T-helper 2 cell treated with Interferon-gamma antibody and Interleukin-4, amounts not matched to agents 5 μg/mL and 100 μg/mL, for 36 hours (primary cell): ENCODE measurements around the gene SFR1.

Experiments used
- DNase-seq: peaks from one replicate; pipeline ENCODE4 v3.0.0; 2021; ENCODE audit warnings: low spot score
- H3K27ac Mint-ChIP-seq: one replicate; pipeline ENCODE4 v1.8.0; 2021; ENCODE audit warnings: mild to moderate bottlenecking, mixed read lengths
- H3K27me3 Mint-ChIP-seq: one replicate; pipeline ENCODE4 v1.8.0; 2021; ENCODE audit warnings: low read depth, mixed read lengths
- H3K36me3 Mint-ChIP-seq: one replicate; pipeline ENCODE4 v1.8.0; 2021; ENCODE audit warnings: low read depth, mixed read lengths
- H3K4me1 Mint-ChIP-seq: one replicate; pipeline ENCODE4 v1.8.0; 2021; ENCODE audit warnings: low read depth, mixed read lengths
- H3K4me3 Mint-ChIP-seq: one replicate; pipeline ENCODE4 v1.8.0; 2022; ENCODE audit warnings: mild to moderate bottlenecking, moderate library complexity, mixed read lengths
- H3K9me3 Mint-ChIP-seq: one replicate; pipeline ENCODE4 v1.8.0; 2021; ENCODE audit warnings: mixed read lengths

SFR1 gene

DNA sequence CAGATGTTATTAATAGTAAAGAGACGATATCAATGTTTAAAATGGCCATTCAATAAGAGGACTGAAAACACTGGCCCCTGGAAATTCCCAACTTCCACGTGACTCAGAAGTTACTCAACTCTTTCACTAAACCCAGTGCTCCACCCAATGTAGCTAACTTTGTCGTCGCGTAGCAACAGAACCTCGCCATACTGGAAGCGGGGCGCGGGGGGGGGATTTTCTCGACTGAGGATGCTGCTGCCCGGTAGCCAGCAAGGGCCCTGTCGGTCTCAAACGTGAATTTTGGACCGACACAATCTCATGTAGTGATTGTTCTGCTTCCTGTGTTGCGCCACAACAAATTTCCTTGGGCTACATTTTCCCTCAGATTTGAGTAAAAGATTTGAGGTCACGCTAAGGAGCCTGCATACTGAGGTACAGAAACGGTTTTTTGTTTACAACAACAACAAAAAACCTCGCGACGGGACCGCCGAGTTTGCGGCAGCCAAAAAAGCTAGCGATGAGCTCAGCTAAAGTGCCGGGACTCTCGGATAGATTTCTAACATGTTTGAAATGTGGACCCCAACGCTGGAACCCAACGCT lies 977 bp upstream of the SFR1 start:
- Mint-ChIP-seq H3K36me3 (peaks cover 11% of the 10 kb centered on the region), H3K27ac (peak overlapping the region; percentile 97), H3K4me1 (peaks cover 34% of the 10 kb centered on the region), H3K9me3 (no peaks in the 10 kb centered on the region), H3K4me3 (peak overlapping the region; percentile 86), H3K27me3 (peaks cover 12% of the 10 kb centered on the region)
- peak; percentile 86 for DNase-seq

DNA sequence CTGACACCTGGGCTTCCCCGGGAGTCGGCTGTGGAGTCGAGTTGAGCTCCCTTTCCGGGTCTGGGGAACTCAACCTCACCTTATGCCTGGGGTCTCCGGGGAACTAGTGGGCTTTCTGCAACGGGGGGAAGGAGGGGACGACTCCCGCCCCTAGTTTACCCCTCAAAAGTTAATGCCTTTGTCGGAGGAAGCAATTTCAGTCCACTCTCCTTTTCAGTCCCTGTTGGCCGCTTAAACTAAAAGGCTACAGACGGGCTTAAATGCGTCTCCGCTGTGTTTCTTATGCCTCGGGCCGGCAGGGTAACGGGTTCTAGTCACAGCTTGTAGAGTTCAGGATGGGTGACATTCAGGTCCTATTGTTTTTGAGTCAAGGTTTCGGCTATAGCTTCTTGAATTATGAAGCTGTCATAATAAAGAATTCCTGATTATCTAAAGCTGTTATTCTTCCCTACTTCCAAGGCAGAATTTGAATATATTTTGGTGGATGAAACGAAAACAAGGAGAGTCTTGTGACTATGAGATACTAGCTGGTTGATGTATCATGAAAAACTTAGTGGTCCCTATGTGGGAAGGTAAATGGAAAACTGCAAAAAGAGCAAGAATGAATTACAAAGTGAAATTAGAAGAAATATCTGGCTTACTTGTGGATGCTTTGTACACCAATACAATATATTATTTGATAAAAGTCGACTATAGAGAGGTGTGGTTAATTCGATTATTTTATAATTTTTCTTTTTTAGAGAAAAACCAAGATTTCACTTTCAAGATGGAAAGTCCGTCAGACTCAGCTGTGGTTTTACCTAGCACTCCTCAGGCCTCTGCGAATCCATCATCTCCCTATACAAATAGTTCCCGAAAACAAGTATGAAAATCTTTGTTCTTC lies 495 bp downstream of the SFR1 start:
- no peak for DNase-seq
- Mint-ChIP-seq H3K27ac (peak overlapping the region; percentile 97), H3K9me3 (no peaks in the 10 kb centered on the region), H3K36me3 (peaks cover 14% of the 10 kb centered on the region), H3K27me3 (peaks cover 6% of the 10 kb centered on the region), H3K4me3 (peak overlapping the region; percentile 86), H3K4me1 (peaks cover 34% of the 10 kb centered on the region)

DNA sequence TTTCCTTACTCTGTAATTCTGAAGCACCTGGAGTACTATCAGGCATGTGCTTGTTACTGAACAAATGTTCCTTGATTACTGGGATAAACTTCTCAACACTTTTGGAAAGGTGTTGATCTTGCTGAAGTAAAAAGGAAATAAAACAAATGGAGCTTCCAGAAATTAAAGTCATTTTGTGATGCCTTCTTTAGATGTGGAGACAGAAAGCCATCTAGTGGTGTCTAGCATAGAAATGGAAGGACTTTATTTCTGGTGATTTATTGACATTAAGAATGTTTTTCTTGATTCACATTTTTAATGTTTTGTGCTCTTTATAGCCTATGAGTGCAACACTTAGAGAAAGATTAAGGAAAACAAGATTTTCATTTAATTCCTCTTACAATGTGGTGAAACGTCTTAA lies 1.4 kb downstream of the SFR1 start:
- H3K4me3 Mint-ChIP-seq = peak overlapping the region; percentile 86
- H3K4me1 Mint-ChIP-seq = peaks cover 34% of the 10 kb centered on the region
- H3K36me3 Mint-ChIP-seq = peaks cover 14% of the 10 kb centered on the region
- H3K27me3 Mint-ChIP-seq = no peaks in the 10 kb centered on the region
- no peaks in the 10 kb centered on the region for H3K9me3 Mint-ChIP-seq
- DNase-seq = no peak
- peak overlapping the region; percentile 51 for H3K27ac Mint-ChIP-seq

DNA sequence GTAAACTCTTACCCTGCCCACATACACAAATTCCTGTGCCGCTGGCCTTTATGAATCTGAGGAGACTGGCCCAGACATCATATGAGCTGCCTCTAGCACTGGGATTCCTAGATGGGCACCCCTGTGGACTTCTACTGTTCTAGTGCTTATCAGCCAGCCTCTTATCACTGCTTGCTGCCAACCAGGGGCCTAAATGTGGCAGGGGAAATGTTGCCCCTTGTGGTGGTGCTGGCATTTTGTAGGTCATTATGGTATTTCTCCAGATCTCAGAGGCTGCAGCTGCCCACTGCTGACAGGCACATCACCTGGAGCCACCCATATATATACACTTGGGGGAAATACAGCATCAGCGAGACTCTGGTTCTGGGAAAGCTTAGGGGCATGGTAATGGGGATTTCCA lies 5.4 kb downstream of the SFR1 start:
- DNase-seq = no peak
- H3K27me3 Mint-ChIP-seq = peaks cover 1% of the 10 kb centered on the region
- H3K4me1 Mint-ChIP-seq = peaks cover 17% of the 10 kb centered on the region
- no peaks in the 10 kb centered on the region for H3K9me3 Mint-ChIP-seq
- peaks cover 14% of the 10 kb centered on the region for H3K36me3 Mint-ChIP-seq
- no peak overlapping the region for H3K27ac Mint-ChIP-seq
- H3K4me3 Mint-ChIP-seq = no peak overlapping the region

DNA sequence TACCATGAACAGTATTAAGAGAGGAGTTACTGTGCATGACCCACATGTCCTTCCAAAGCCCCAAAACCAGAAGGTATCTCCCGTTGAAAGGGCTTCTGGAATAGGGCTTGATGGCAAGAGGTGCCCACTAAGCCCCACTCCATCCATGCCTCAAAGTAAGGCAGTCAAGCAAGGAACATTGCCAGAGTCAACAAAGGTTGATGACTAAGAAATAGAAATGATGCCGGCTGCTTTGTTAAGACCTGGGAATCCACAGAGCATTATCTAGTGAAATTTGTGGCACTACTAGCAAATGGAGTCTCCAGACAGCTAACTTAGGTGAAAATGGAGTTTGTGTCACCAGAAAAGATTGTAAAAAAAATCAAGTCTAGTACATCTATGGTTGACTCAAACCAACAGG lies 6.2 kb downstream of the SFR1 start:
- H3K9me3 Mint-ChIP-seq = no peaks in the 10 kb centered on the region
- peaks cover 11% of the 10 kb centered on the region for H3K4me1 Mint-ChIP-seq
- DNase-seq = no peak
- H3K27ac Mint-ChIP-seq = no peak overlapping the region
- H3K4me3 Mint-ChIP-seq = no peak overlapping the region
- H3K27me3 Mint-ChIP-seq = peaks cover 9% of the 10 kb centered on the region
- H3K36me3 Mint-ChIP-seq = peaks cover 14% of the 10 kb centered on the region

DNA sequence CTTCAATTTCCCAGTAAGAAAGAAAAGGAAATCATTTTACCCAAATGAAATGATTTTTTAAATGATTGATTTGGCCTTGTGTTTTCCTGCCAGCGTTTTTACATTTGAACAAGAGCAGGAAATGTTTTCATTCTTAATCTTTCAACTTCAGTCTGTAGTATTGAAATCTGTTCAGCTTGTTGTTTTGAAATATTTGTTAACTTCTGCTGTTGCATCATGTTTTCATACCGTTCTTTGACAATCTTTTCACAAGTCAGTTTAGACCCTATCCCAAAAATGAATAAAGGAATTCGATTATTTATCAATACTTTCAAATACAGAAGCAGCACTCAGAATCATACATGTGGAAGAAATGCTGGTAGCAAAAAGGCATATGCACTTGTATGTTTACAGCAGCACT lies 8.1 kb downstream of the SFR1 start:
- no peak overlapping the region for H3K4me3 Mint-ChIP-seq
- peaks cover 24% of the 10 kb centered on the region for H3K27me3 Mint-ChIP-seq
- no peak overlapping the region for H3K27ac Mint-ChIP-seq
- DNase-seq = no peak
- H3K4me1 Mint-ChIP-seq = peaks cover 2% of the 10 kb centered on the region
- H3K36me3 Mint-ChIP-seq = peaks cover 8% of the 10 kb centered on the region
- no peaks in the 10 kb centered on the region for H3K9me3 Mint-ChIP-seq

DNA sequence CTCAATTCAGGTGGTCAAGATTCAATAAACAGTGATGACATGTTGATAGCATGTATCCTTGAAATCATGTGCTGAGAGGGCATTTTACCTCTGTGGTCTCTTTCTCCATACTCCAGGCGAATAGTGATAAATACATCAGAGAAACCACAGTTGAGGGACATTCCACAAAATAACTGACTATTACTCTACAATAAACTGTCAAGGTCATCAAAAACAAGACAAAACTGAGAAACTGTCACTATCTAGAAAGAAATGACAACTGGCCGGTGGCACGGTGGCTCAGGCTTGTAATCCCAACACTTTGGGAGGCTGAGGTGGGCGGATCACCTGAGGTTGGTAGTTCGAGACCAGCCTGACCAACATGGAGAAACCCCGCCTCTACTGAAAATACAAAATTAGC lies 16.2 kb downstream of the SFR1 start:
- no peak overlapping the region for H3K4me3 Mint-ChIP-seq
- DNase-seq = no peak

DNA sequence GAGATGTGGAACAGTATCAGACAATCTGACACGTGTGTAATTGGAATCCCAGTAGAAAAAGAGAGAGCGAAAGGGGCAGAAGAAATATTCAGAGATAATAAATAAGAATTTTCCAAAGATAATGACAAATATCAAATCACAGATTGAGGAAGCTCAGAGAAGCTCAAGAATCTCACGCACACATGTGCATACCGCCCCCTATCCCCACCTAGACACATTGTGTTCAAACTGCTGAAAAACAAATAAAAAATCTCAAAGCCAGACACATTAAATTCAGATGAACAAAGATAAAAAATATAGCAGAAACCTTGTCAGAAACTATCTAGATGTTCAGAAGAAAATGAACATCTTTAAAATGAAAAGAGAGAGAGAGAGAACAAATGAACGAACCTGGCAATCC lies 17.2 kb downstream of the SFR1 start:
- no peak for DNase-seq
- H3K9me3 Mint-ChIP-seq = no peaks in the 10 kb centered on the region
- H3K36me3 Mint-ChIP-seq = no peaks in the 10 kb centered on the region
- H3K27ac Mint-ChIP-seq = no peak overlapping the region
- H3K4me3 Mint-ChIP-seq = no peak overlapping the region
- peaks cover 38% of the 10 kb centered on the region for H3K27me3 Mint-ChIP-seq
- no peaks in the 10 kb centered on the region for H3K4me1 Mint-ChIP-seq

More for the DNA sequence above, 16.2 kb downstream of the SFR1 start:
- H3K27me3 Mint-ChIP-seq = peaks cover 38% of the 10 kb centered on the region
- no peaks in the 10 kb centered on the region for H3K9me3 Mint-ChIP-seq
- H3K36me3 Mint-ChIP-seq = no peaks in the 10 kb centered on the region
- no peaks in the 10 kb centered on the region for H3K4me1 Mint-ChIP-seq
- no peak overlapping the region for H3K27ac Mint-ChIP-seq

DNA sequence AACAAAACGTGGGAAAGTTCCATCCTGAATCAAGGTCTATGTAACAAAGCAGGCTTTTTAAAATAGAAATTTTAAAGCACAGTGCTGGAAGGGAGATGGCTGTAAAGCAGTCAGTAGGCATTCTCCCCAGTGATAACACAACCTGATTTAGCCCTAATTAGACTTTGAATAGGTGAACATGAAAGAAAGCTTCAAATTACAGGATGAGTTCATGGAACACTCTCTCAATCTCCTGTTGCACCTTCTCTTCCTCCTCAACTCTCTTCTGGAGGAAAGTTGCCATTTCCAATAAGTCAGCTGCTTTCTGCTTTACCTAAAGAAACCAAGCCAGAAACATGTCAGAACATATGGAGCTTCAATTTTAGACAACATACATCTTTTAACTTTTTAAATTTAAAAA lies 20.1 kb downstream of the SFR1 start:
- H3K27me3 Mint-ChIP-seq = peaks cover 50% of the 10 kb centered on the region

DNA sequence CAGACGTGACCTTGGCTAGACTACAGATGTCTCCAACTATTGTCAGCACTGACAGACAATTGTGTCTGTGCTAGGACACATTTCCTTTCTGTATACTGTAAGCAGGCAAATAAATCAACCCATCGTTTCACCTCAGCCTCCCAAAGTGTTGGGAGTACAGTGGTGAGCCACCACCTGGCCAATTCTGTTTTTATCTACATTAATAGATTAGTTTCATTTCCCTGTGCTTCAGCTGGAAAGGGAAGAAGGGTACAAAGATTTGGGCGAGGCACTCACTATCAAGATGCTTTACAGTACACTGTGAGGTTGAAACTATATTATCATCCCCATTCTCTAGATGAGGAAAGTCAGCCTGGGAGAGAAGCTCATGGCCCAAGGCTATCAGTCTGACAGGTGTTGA lies 21.9 kb downstream of the SFR1 start:
- no peaks in the 10 kb centered on the region for H3K4me1 Mint-ChIP-seq
- no peak overlapping the region for H3K4me3 Mint-ChIP-seq
- H3K27me3 Mint-ChIP-seq = peaks cover 50% of the 10 kb centered on the region
- DNase-seq = no peak
- H3K9me3 Mint-ChIP-seq = no peaks in the 10 kb centered on the region
- no peaks in the 10 kb centered on the region for H3K36me3 Mint-ChIP-seq
- no peak overlapping the region for H3K27ac Mint-ChIP-seq

More for the DNA sequence above, 20.1 kb downstream of the SFR1 start:
- H3K4me3 Mint-ChIP-seq = no peak overlapping the region
- DNase-seq = no peak
- H3K9me3 Mint-ChIP-seq = no peaks in the 10 kb centered on the region
- no peaks in the 10 kb centered on the region for H3K36me3 Mint-ChIP-seq
- H3K27ac Mint-ChIP-seq = no peak overlapping the region
- H3K4me1 Mint-ChIP-seq = no peaks in the 10 kb centered on the region

DNA sequence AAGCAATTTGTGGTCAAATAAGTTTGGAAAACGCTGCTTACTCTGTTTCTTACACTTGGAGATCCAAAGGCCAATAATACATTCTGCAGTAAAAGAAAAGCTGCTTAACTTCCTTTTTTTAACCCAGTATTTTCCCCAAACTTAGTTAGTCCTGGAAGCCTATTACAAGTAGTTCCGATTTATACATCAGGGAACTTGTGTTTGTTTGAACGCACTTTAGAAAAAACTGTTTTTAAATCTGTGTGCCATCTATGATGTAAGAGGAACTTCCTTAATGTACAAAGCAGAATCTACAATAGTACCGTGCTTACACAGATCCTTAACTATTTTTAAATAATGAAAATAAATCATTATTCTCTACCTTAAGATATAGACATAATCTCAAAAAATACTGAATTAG lies 23.0 kb downstream of the SFR1 start:
- peaks cover 51% of the 10 kb centered on the region for H3K27me3 Mint-ChIP-seq
- no peaks in the 10 kb centered on the region for H3K9me3 Mint-ChIP-seq
- H3K4me1 Mint-ChIP-seq = no peaks in the 10 kb centered on the region
- H3K36me3 Mint-ChIP-seq = no peaks in the 10 kb centered on the region
- no peak overlapping the region for H3K4me3 Mint-ChIP-seq
- DNase-seq = no peak
- H3K27ac Mint-ChIP-seq = no peak overlapping the region

DNA sequence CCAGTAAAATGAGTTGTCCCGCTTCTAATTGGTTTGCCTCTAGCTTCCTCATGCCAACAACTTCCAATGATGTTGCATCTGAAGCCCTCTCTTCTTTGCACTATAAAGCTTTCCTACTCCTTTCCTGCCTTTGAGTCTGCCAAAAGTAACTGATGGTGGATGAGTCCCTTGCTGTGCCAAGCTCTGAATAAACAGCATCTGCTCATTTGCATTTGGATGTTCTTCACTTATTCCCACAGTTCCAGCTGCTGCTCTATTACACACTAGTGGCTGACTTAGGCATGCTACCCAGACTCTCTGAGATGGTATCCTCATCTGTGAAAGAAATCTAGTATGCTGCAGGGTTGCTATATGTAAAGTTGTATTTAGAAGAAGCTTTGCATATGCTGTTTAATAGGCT lies 24.9 kb downstream of the SFR1 start:
- peaks cover 52% of the 10 kb centered on the region for H3K27me3 Mint-ChIP-seq
- H3K4me1 Mint-ChIP-seq = no peaks in the 10 kb centered on the region
- no peak overlapping the region for H3K27ac Mint-ChIP-seq

DNA sequence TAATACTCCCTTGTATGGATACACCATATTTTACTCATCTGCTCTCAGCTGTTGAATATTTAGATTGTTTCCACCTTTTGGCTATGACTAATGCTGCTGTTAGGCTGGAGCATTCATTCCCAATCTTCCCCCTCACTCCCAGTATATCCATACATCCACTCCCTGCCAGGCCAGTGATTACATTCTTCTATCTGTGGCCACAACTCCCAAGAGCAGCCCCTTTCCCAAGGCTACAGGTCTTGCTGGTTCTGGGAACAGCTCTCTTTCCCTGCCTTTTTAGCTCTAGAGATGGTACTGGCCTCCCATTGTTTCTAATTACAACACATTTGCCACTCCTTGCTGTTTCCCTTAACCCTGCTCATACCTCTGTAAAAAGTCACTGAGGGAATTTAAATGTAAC lies 28.2 kb downstream of the SFR1 start:
- no peak for DNase-seq
- H3K27me3 Mint-ChIP-seq = peaks cover 37% of the 10 kb centered on the region
- H3K9me3 Mint-ChIP-seq = peaks cover 15% of the 10 kb centered on the region
- H3K27ac Mint-ChIP-seq = no peak overlapping the region
- no peaks in the 10 kb centered on the region for H3K4me1 Mint-ChIP-seq
- no peak overlapping the region for H3K4me3 Mint-ChIP-seq
- no peaks in the 10 kb centered on the region for H3K36me3 Mint-ChIP-seq

More for the DNA sequence above, 24.9 kb downstream of the SFR1 start:
- DNase-seq = no peak
- peaks cover 6% of the 10 kb centered on the region for H3K9me3 Mint-ChIP-seq
- no peaks in the 10 kb centered on the region for H3K36me3 Mint-ChIP-seq
- no peak overlapping the region for H3K4me3 Mint-ChIP-seq

DNA sequence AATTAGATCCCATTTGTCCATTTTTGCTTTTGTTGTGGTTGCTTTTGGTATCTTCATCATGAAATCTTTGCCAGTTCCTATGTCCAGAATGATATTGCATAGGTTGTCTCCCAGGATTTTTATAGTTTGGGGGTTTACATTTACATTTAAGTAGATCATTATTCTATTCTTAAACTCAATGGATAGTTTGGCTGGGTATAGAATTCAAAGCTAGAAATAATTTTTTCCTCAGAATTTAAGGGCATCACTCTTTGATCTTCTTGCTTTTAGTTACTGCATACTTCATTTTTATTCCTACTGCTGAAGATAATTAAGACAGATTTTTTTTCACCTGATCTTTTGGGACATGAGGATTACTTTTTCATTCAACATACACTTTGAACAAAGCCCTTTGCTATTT lies 29.8 kb downstream of the SFR1 start:
- Mint-ChIP-seq H3K27me3 (peaks cover 35% of the 10 kb centered on the region), H3K36me3 (no peaks in the 10 kb centered on the region), H3K9me3 (peaks cover 15% of the 10 kb centered on the region), H3K4me3 (no peak overlapping the region), H3K4me1 (no peaks in the 10 kb centered on the region), H3K27ac (no peak overlapping the region)
- DNase-seq = no peak
